ES-I3 (cell line): ENCODE results near the gene TMEM218.
A peak's percentile ranks its signal among the peaks of the same experiment; 100 is the strongest.

Experiments
- H3K36me3 ChIP-seq: 2 replicates; pipeline ENCODE4 v1.6.1; 2013; ENCODE audit warnings: mild to moderate bottlenecking, low read length, control low read depth, moderate library complexity; ENCODE audit not compliant: insufficient read depth
- H3K4me1 ChIP-seq: 2 replicates; pipeline ENCODE4 v1.6.1; 2013; ENCODE audit warnings: mild to moderate bottlenecking, control low read depth, low read length; ENCODE audit not compliant: insufficient read depth
- H3K9ac ChIP-seq: 2 replicates; pipeline ENCODE4 v1.6.1; 2013; ENCODE audit warnings: low read depth, mild to moderate bottlenecking, low read length, moderate library complexity
- H3K9me3 ChIP-seq: 2 replicates; pipeline ENCODE4 v1.6.1; 2013; ENCODE audit warnings: mild to moderate bottlenecking, low read length, moderate library complexity; ENCODE audit not compliant: control insufficient read depth, insufficient read depth

Gene TMEM218

DNA sequence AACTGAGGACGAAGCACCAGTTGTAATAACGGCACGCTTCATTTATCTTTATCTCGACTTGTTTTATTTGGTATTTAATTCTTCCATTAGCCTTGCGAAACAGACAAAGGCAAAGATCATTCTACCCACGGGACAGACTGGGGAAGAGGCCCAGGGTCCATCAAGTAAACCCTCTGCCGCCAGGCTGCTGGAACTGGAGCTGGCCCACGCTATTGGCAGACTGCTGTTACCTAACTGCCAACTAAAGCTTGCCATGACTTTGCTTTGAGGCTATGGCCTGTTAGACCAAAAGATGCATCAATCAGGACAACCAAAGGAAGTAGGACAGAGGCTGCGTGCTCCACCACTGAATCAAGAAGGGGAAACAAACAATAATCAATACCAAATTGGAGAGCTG lies 780 bp upstream of the TMEM218 start:
- H3K9ac ChIP-seq: peak overlapping the region; percentile 52; the same call in 1 of the 2 replicates

DNA sequence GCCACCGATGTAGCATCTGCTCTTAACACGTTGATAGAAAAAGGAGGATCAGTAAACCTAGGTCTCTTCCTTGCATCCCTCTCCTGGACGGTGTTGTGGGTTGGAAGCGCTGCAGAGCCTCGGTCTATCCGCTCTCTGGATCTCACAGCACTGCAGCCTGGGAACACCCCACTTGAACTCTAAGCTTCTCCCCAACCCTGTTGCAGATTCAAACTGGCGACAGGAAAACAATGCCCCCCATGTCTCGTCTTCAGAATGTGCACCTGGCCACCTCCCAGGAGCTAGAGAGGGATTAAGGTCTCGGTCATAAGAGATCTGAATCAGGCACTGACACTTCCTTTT lies 454 bp downstream of the TMEM218 start:
- Histone ChIP-seq H3K4me1 (no peaks in the 10 kb centered on the region), H3K9me3 (peaks cover 6% of the 10 kb centered on the region), H3K36me3 (no peaks in the 10 kb centered on the region), H3K9ac (peak overlapping the region; percentile 99)

More for the DNA sequence above, 780 bp upstream of the TMEM218 start:
- no peaks in the 10 kb centered on the region for H3K36me3 ChIP-seq
- peaks cover under 1% of the 10 kb centered on the region; the same call in 1 of the 2 replicates for H3K9me3 ChIP-seq
- H3K4me1 ChIP-seq: no peaks in the 10 kb centered on the region

GRCh38 chr11:125110506-125110905 lies 920 bp downstream of the TMEM218 start:
- peak overlapping the region; percentile 99 for H3K9ac ChIP-seq
- H3K36me3 ChIP-seq: no peaks in the 10 kb centered on the region
- no peaks in the 10 kb centered on the region for H3K4me1 ChIP-seq
- H3K9me3 ChIP-seq: peaks cover 6% of the 10 kb centered on the region

- Histone ChIP-seq H3K9ac (no peak overlapping the region), H3K9me3 (peaks cover 6% of the 10 kb centered on the region), H3K36me3 (no peaks in the 10 kb centered on the region), H3K4me1 (no peaks in the 10 kb centered on the region)
Measured at GRCh38 chr11:125108469-125108868, 3.0 kb downstream of the TMEM218 start.

DNA sequence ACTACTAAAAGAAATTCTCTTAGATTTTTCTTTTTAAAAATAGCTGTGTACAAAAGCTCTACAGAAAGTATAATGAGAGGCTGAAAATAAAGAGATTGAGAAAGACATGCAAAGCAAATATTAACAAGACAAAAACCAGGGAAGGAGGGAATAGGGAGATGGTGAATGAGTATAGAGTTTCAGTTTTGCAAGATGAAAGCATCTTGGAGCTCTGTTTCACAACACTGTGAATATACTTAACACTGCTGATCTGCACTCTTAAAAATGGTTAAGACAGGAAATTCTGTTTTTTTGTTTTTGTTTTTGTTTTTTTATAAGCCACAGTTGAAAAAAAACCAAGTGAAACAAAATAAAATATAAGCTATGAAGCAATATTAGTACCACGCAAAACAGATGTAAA lies 5.5 kb downstream of the TMEM218 start:
- Histone ChIP-seq H3K36me3 (no peaks in the 10 kb centered on the region; the same call in 1 of the 2 replicates), H3K4me1 (no peaks in the 10 kb centered on the region), H3K9ac (no peak overlapping the region), H3K9me3 (peaks cover 6% of the 10 kb centered on the region)

GRCh38 chr11:125102510-125102909 lies 8.9 kb downstream of the TMEM218 start:
- Histone ChIP-seq H3K4me1 (no peaks in the 10 kb centered on the region), H3K36me3 (no peaks in the 10 kb centered on the region; the same call in 1 of the 2 replicates), H3K9me3 (peaks cover 6% of the 10 kb centered on the region)

GRCh38 chr11:125102025-125102424 lies 9.4 kb downstream of the TMEM218 start:
- Histone ChIP-seq H3K9me3 (peaks cover 4% of the 10 kb centered on the region), H3K9ac (no peak overlapping the region), H3K4me1 (no peaks in the 10 kb centered on the region), H3K36me3 (no peaks in the 10 kb centered on the region; the same call in 1 of the 2 replicates)

More at GRCh38 chr11:125102510-125102909, 8.9 kb downstream of the TMEM218 start:
- H3K9ac ChIP-seq: no peak overlapping the region

DNA sequence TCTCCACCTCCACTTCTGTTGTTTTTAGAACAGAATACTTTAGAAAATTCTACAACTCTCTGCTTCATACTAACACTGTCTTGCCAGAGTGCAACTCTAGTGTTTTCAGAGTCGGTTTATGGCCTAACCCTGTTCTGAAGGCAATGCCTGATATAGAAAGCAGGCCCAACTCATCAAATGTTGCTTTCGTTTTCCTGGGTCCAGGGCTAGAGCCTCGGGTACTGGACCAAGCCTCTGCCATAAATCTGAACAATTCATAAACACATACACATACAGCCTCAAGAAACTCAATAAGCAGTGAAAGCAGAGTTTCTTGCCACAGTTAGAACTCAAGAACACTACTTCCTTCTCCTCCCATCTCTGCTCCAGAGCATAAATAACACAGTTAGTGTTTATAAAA lies 9.8 kb downstream of the TMEM218 start:
- Histone ChIP-seq H3K9ac (no peak overlapping the region), H3K4me1 (no peaks in the 10 kb centered on the region), H3K36me3 (no peaks in the 10 kb centered on the region; the same call in 1 of the 2 replicates), H3K9me3 (no peaks in the 10 kb centered on the region)

DNA sequence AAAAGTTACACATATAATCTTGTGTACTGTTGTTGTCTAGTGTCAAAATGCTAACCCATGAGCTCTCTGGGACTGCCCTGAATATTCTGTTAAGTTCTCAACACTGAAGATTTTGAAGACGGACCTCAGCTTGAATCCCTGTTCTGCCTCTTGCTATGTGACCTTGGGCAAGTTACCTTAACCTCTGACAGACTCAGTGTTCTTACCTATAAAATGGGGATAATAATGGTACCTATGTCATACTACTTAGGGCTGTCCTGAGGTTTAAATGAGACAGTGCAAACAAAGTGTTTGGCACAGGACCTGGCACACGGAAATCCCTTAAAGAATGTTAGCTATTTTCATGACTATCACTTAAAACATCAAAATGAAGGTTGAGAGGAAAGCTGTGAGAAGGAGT lies 11.3 kb downstream of the TMEM218 start:
- Histone ChIP-seq H3K9me3 (no peaks in the 10 kb centered on the region), H3K9ac (no peak overlapping the region), H3K4me1 (no peaks in the 10 kb centered on the region), H3K36me3 (no peaks in the 10 kb centered on the region; the same call in 1 of the 2 replicates)

GRCh38 chr11:125094731-125095130 lies 16.7 kb downstream of the TMEM218 start:
- Histone ChIP-seq H3K36me3 (no peaks in the 10 kb centered on the region), H3K9me3 (no peaks in the 10 kb centered on the region), H3K9ac (no peak overlapping the region), H3K4me1 (peaks cover 18% of the 10 kb centered on the region)

DNA sequence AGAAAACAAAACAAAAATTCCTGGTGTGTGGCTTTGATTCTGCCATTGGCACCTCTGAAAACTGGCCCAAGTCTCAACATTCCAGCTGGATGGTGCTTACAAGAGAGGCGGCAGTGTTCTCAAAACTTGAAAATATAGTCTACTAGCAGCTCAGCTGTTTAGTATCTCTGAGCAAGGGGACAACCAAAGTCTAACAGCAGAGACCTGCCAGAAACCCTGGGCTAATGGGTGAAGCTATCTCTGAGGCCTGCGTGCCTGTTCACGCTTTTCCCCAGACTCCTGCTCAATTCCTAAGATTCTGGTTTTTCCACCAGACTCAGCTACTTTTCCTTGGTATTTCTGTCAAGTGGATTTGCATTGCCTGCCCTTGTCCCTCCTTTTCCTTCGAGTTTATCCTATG lies 17.9 kb downstream of the TMEM218 start:
- Histone ChIP-seq H3K4me1 (peaks cover 18% of the 10 kb centered on the region), H3K9me3 (no peaks in the 10 kb centered on the region), H3K9ac (no peak overlapping the region), H3K36me3 (no peaks in the 10 kb centered on the region)

GRCh38 chr11:125092669-125093068 lies 18.8 kb downstream of the TMEM218 start:
- Histone ChIP-seq H3K4me1 (peaks cover 18% of the 10 kb centered on the region), H3K9me3 (no peaks in the 10 kb centered on the region)

GRCh38 chr11:125091877-125092664 lies 19.4 kb downstream of the TMEM218 start:
- Histone ChIP-seq H3K9ac (no peak overlapping the region), H3K36me3 (no peaks in the 10 kb centered on the region), H3K9me3 (no peaks in the 10 kb centered on the region), H3K4me1 (peaks cover 18% of the 10 kb centered on the region)

More at GRCh38 chr11:125092669-125093068, 18.8 kb downstream of the TMEM218 start:
- H3K9ac ChIP-seq: no peak overlapping the region
- H3K36me3 ChIP-seq: no peaks in the 10 kb centered on the region

- no peaks in the 10 kb centered on the region for H3K36me3 ChIP-seq
- no peak overlapping the region for H3K9ac ChIP-seq
- peaks cover 18% of the 10 kb centered on the region for H3K4me1 ChIP-seq
- no peaks in the 10 kb centered on the region for H3K9me3 ChIP-seq
Measured at GRCh38 chr11:125091247-125091876, 20.1 kb downstream of the TMEM218 start.

GRCh38 chr11:125090816-125091215 lies 20.6 kb downstream of the TMEM218 start:
- no peaks in the 10 kb centered on the region for H3K9me3 ChIP-seq
- no peak overlapping the region for H3K9ac ChIP-seq
- H3K4me1 ChIP-seq: peaks cover 18% of the 10 kb centered on the region
- no peaks in the 10 kb centered on the region for H3K36me3 ChIP-seq
